Hepatocyte (in vitro differentiated cells): ENCODE data around the gene CDK15.

ENCODE experiments used
- CTCF ChIP-seq: fragments of 200-600 bp; sonication (generic); IDR thresholded peaks from 2 replicates; pipeline ENCODE4 v1.5.1; 2016; ENCODE audit warnings: antibody characterized with exemption, mild to moderate bottlenecking; ENCODE audit not compliant: poor library complexity
- EZH2 ChIP-seq: fragments of 200-600 bp; sonication (generic); IDR thresholded peaks from 2 replicates; pipeline ENCODE4 v1.6.1; 2016; ENCODE audit warnings: antibody characterized with exemption, mild to moderate bottlenecking, borderline replicate concordance
- EZH2phosphoT487 ChIP-seq: fragments of 200-600 bp; sonication (generic); IDR thresholded peaks from one replicate; pipeline ENCODE4 v1.6.1; 2018; ENCODE audit warnings: antibody characterized with exemption, mild to moderate bottlenecking, low read depth, moderate library complexity; ENCODE audit not compliant: unreplicated experiment, severe bottlenecking

DNA sequence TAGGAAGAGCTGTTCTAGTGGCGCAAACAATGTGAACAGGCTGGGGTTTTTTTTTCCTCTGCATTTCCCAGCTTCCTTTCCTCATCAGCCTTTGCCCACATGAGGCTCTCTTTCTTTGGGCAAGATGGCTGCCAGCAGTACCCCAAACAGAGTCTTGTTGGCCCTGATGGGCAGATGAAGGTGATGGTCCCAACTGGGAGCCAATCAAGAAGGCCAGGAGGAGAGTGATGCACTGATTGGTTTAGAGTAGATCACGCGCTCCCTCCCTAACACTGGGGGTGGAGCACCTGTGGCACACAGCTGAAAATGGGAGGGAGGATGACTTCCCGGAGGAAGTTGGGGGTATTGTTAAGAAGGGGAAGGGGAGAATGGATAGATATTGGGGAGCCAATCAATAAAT lies 131.0 kb downstream of the CDK15 start:
- TF ChIP-seq CTCF (no peak), EZH2 (no peak), EZH2phosphoT487 (no peak)
